OCI-LY7 (cell line): Measurements from ENCODE around the gene FTO. TPM values are rescaled to one million over a fixed set of nuclear protein-coding genes. Genes with fewer than 3 reads are reported as not detected.

ENCODE experiments used
- BruUV-seq: library from RNA; stranded (reverse); fragments of 400-500 nt; replicated peaks from 2 replicates; lab custom pipeline; 2021; lab: Mats Ljungman, UMichigan
- CTCF ChIA-PET: fragments of 300-600 bp; sonication (Branson Sonifier 250); formaldehyde crosslinking; loops from one replicate; lab custom pipeline; 2022; ENCODE audit warnings: antibody characterized with exemption; ENCODE audit not compliant: unreplicated experiment; lab: Charles Lee
- POLR2A ChIA-PET: fragments of 300-600 bp; sonication (Branson Sonifier 250); formaldehyde crosslinking; loops from one replicate; lab custom pipeline; 2022; ENCODE audit warnings: antibody characterized with exemption; lab: Charles Lee
- DNase-seq: peaks from one replicate; pipeline ENCODE4 v3.0.0-alpha.2; 2015; ENCODE audit warnings: low spot score
- H2AFZ ChIP-seq: fragments of 200-600 bp; sonication (generic), shearing (Covaris generic); 2 replicates; pipeline ENCODE4 v1.6.1; 2014; ENCODE audit warnings: mild to moderate bottlenecking, antibody characterized with exemption, low read length, moderate library complexity
- H3K27ac ChIP-seq: fragments of 200-600 bp; sonication (generic); 2 replicates; pipeline ENCODE4 v1.5.1; 2014; ENCODE audit warnings: mixed run types, low read depth, mild to moderate bottlenecking, moderate library complexity, low read length, inconsistent platforms; ENCODE audit not compliant: poor library complexity, severe bottlenecking
- H3K36me3 ChIP-seq: fragments of 200-600 bp; sonication (generic); 2 replicates; pipeline ENCODE4 v1.6.1; 2014; ENCODE audit warnings: mild to moderate bottlenecking, antibody characterized with exemption, low read length, moderate library complexity, mixed read lengths; ENCODE audit not compliant: insufficient read depth
- H3K4me1 ChIP-seq: fragments of 200-600 bp; sonication (generic); 2 replicates; pipeline ENCODE4 v1.5.1; 2014; ENCODE audit warnings: mild to moderate bottlenecking, low read length; ENCODE audit not compliant: insufficient read depth, poor library complexity, severe bottlenecking
- H3K4me2 ChIP-seq: fragments of 200-600 bp; sonication (generic); 2 replicates; pipeline ENCODE4 v1.6.1; 2014; ENCODE audit warnings: mild to moderate bottlenecking, low read length
- H3K4me3 ChIP-seq: fragments of 200-600 bp; sonication (generic); 2 replicates; pipeline ENCODE4 v1.5.1; 2014; ENCODE audit warnings: mild to moderate bottlenecking, low read depth, low read length; ENCODE audit not compliant: poor library complexity, severe bottlenecking
- H3K79me2 ChIP-seq: fragments of 200-600 bp; sonication (generic); 2 replicates; pipeline ENCODE4 v1.6.1; 2016; ENCODE audit warnings: low read depth, mild to moderate bottlenecking, low read length, moderate library complexity, mixed read lengths; ENCODE audit not compliant: insufficient read depth
- H3K9me2 ChIP-seq: fragments of 200-600 bp; sonication (generic); 2 replicates; pipeline ENCODE4 v1.6.1; 2016; ENCODE audit warnings: mild to moderate bottlenecking, low read length, mixed read lengths; ENCODE audit not compliant: insufficient read depth
- H3K9me3 ChIP-seq: fragments of 200-600 bp; sonication (generic); 2 replicates; pipeline ENCODE4 v1.6.1; 2014; ENCODE audit warnings: mild to moderate bottlenecking, mixed run types, low read length, mixed read lengths
- H4K20me1 ChIP-seq: fragments of 200-600 bp; sonication (generic); 2 replicates; pipeline ENCODE4 v1.6.1; 2014; ENCODE audit warnings: mild to moderate bottlenecking, antibody characterized with exemption, low read length, moderate library complexity, mixed read lengths; ENCODE audit not compliant: insufficient read depth
- CTCF ChIP-seq: fragments of 200-600 bp; sonication (generic); conservative IDR thresholded peaks from 2 replicates; pipeline ENCODE4 v1.5.1; 2014; ENCODE audit warnings: mild to moderate bottlenecking, antibody characterized with exemption, low read length, moderate library complexity, mixed read lengths
- EZH2phosphoT487 ChIP-seq: fragments of 200-600 bp; sonication (generic); IDR thresholded peaks from 2 replicates; pipeline ENCODE4 v1.6.1; 2018; ENCODE audit warnings: low read depth, borderline replicate concordance, mild to moderate bottlenecking, mixed run types, antibody characterized with exemption, low read length, moderate library complexity, mixed read lengths
- intact Hi-C: fragments of 100-400 bp; cut with micrococcal nuclease; formaldehyde crosslinking; loops from one replicate; pipeline ENCODE4 v1.10.0; 2022; ENCODE audit not compliant: unreplicated experiment
- total RNA-seq, 2 experiments: library from RNA; depleted of rRNA in 1 of 2; stranded (reverse); fragments of >200 nt in 1 of 2; shearing (Covaris generic) in 1 of 2; gene quantifications; 2 replicates each; pipeline ENCODE4 v1.2.3, GENCODE V29; 2014 to 2022

The FTO gene
- total RNA-seq, 2 experiments from 2014 or later = 57.1 to 68.0 TPM

GRCh38 chr16:53991754-53992378, 287.9 kb downstream of the FTO start:
- Histone ChIP-seq H4K20me1 (no peaks in the 10 kb centered on the region), H3K79me2 (no peaks in the 10 kb centered on the region), H3K4me3 (no peak overlapping the region), H3K4me2 (no peak overlapping the region), H2AFZ (no peak overlapping the region), H3K9me2 (no peaks in the 10 kb centered on the region), H3K36me3 (no peaks in the 10 kb centered on the region), H3K4me1 (no peaks in the 10 kb centered on the region), H3K9me3 (no peaks in the 10 kb centered on the region), H3K27ac (no peak overlapping the region)
- CTCF ChIA-PET = no interaction called here
- no peak for TF ChIP-seq EZH2phosphoT487
- no peak for TF ChIP-seq CTCF
- POLR2A ChIA-PET = interaction anchor here (0.6 to 0.7 kb wide), 2 partner anchors 49 to 72 kb away, joined by 3 to 4 read pairs; no protein-coding TSS in a partner anchor
- no peak for DNase-seq
- intact Hi-C loops = no loop called here
- no TSS peak for BruUV-seq

DNA sequence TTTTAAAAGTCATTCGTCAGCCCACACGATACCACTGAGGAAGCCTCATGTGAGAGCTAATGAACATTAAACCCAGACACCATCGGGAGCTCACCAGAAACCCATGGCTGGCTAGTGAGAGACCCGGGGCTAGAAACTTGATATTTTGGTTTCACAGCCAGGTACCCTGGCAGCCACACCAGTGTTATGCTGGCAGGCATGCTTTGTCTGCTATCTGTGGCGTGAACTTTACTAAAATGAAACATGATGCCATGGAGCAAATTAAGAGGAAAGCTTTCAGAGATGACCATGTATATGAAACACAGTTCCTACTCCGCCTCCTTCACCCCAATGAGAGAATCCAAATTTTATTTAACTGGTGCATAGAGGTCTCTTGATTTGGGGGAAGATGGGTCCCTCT, 291.4 kb downstream of the FTO start:
- H3K4me3 ChIP-seq = no peak overlapping the region
- no peaks in the 10 kb centered on the region for H3K36me3 ChIP-seq
- no peak for DNase-seq
- H3K9me2 ChIP-seq = no peaks in the 10 kb centered on the region
- ChIA-PET POLR2A (interaction anchor here (0.6 kb wide), 1 partner anchor 28 kb away, joined by 3 read pairs; no protein-coding TSS in a partner anchor), CTCF (no interaction called here)
- H3K4me2 ChIP-seq = no peak overlapping the region
- no peak overlapping the region for H2AFZ ChIP-seq
- no peaks in the 10 kb centered on the region for H4K20me1 ChIP-seq
- no peak overlapping the region for H3K27ac ChIP-seq
- TF ChIP-seq EZH2phosphoT487 (no peak), CTCF (no peak)
- no peaks in the 10 kb centered on the region for H3K79me2 ChIP-seq
- no TSS peak for BruUV-seq
- no peaks in the 10 kb centered on the region for H3K9me3 ChIP-seq
- H3K4me1 ChIP-seq = no peaks in the 10 kb centered on the region
- intact Hi-C loops = no loop called here

- no peaks in the 10 kb centered on the region for H3K4me1 ChIP-seq
- no peaks in the 10 kb centered on the region for H4K20me1 ChIP-seq
- no peaks in the 10 kb centered on the region for H3K36me3 ChIP-seq
- ChIA-PET CTCF (no interaction called here), POLR2A (no interaction called here)
- H3K27ac ChIP-seq = no peak overlapping the region
- H3K4me3 ChIP-seq = no peak overlapping the region
- no peaks in the 10 kb centered on the region for H3K9me2 ChIP-seq
- no TSS peak for BruUV-seq
- H2AFZ ChIP-seq = no peak overlapping the region
- H3K79me2 ChIP-seq = no peaks in the 10 kb centered on the region
- no peak overlapping the region for H3K4me2 ChIP-seq
- no peak for TF ChIP-seq CTCF
- no peak for TF ChIP-seq EZH2phosphoT487
- intact Hi-C loops = no loop called here
- no peak for DNase-seq
- H3K9me3 ChIP-seq = no peaks in the 10 kb centered on the region
Observed at GRCh38 chr16:53996961-53997360, 293.0 kb downstream of the FTO start.
